Measurements from ENCODE around the gene PLCL2. TPM values are rescaled to one million over a fixed set of nuclear protein-coding genes. Genes with fewer than 3 reads are reported as not detected.

The PLCL2 gene
- total and polyA plus RNA-seq, 2 donors (not counting 1 experiment from before 2014, with no cell fraction given), result 4.0 to 11.9 TPM

- no peak overlapping the region for H2AFZ ChIP-seq (ENCODE audit: low read length)
- H3K27me3 ChIP-seq (ENCODE audit: control insufficient read depth, insufficient read depth, low read length), result no peaks in the 10 kb centered on the region
- no peak overlapping the region for H3K27ac ChIP-seq (ENCODE audit: insufficient read depth, low read length)
- no peak overlapping the region for H3K9ac ChIP-seq (ENCODE audit: insufficient read depth, low read length)
- no peaks in the 10 kb centered on the region for H3K4me1 ChIP-seq (ENCODE audit: control insufficient read depth, extremely low read depth, insufficient read depth, low read length)
- TF ChIP-seq CTCF (conservative IDR thresholded peaks at IDR 0.05 in 1 of 2, IDR thresholded peaks at IDR 0.05 in 1 of 2; ENCODE audit: low read depth in 1 of 2, low read length in 2 of 2) (no peak), EZH2 (IDR thresholded peaks at IDR 0.05; ENCODE audit: low read length, missing control alignments) (no peak)
- no peaks in the 10 kb centered on the region for H4K20me1 ChIP-seq (ENCODE audit: control insufficient read depth, extremely low read depth, insufficient read depth, low read length)
- H3K36me3 ChIP-seq (ENCODE audit: control insufficient read depth, insufficient read depth, low read length), result no peaks in the 10 kb centered on the region
- H3K4me3 ChIP-seq (replicated peaks in 1 of 4; ENCODE audit: control extremely low read depth in 1 of 4, insufficient read depth in 1 of 4, low read depth in 3 of 4, low read length in 4 of 4), result no peak overlapping the region
- H3K79me2 ChIP-seq (ENCODE audit: control insufficient read depth, insufficient read depth, low read length), result no peaks in the 10 kb centered on the region
- no peaks in the 10 kb centered on the region for H3K9me3 ChIP-seq (ENCODE audit: control insufficient read depth, insufficient read depth, low read depth, low read length)
- DNase-seq (ENCODE audit: low read depth in 2 of 2), result no peak
- H3K4me2 ChIP-seq (ENCODE audit: extremely low read depth, insufficient read depth, low read length), result no peak overlapping the region
These were observed 29.3 kb upstream of the PLCL2 start for GRCh38 chr3:16855497-16855896.

- Histone ChIP-seq H3K4me2 (ENCODE audit: extremely low read depth, insufficient read depth, low read length) (no peak overlapping the region), H3K79me2 (ENCODE audit: control insufficient read depth, insufficient read depth, low read length) (no peaks in the 10 kb centered on the region), H2AFZ (ENCODE audit: low read length) (no peak overlapping the region), H3K4me3 (replicated peaks in 1 of 4; ENCODE audit: control extremely low read depth in 1 of 4, insufficient read depth in 1 of 4, low read depth in 3 of 4, low read length in 4 of 4) (no peak overlapping the region), H3K27ac (ENCODE audit: insufficient read depth, low read length) (no peak overlapping the region), H4K20me1 (ENCODE audit: control insufficient read depth, extremely low read depth, insufficient read depth, low read length) (no peaks in the 10 kb centered on the region), H3K36me3 (ENCODE audit: control insufficient read depth, insufficient read depth, low read length) (no peaks in the 10 kb centered on the region), H3K9ac (ENCODE audit: insufficient read depth, low read length) (no peak overlapping the region), H3K9me3 (ENCODE audit: control insufficient read depth, insufficient read depth, low read depth, low read length) (no peaks in the 10 kb centered on the region), H3K27me3 (ENCODE audit: control insufficient read depth, insufficient read depth, low read length) (no peaks in the 10 kb centered on the region), H3K4me1 (ENCODE audit: control insufficient read depth, extremely low read depth, insufficient read depth, low read length) (no peaks in the 10 kb centered on the region)
- no peak for DNase-seq (ENCODE audit: low read depth in 2 of 2)
- TF ChIP-seq CTCF (conservative IDR thresholded peaks at IDR 0.05 in 1 of 2, IDR thresholded peaks at IDR 0.05 in 1 of 2; ENCODE audit: low read depth in 1 of 2, low read length in 2 of 2), result no peak
- no peak for TF ChIP-seq EZH2 (IDR thresholded peaks at IDR 0.05; ENCODE audit: low read length, missing control alignments)
These were observed 24.5 kb upstream of the PLCL2 start for GRCh38 chr3:16860234-16860633.

GRCh38 chr3:16861432-16861831 is 23.3 kb upstream of the PLCL2 start:
- Histone ChIP-seq H2AFZ (ENCODE audit: low read length) (no peak overlapping the region), H3K36me3 (ENCODE audit: control insufficient read depth, insufficient read depth, low read length) (no peaks in the 10 kb centered on the region), H3K27ac (ENCODE audit: insufficient read depth, low read length) (no peak overlapping the region), H3K4me1 (ENCODE audit: control insufficient read depth, extremely low read depth, insufficient read depth, low read length) (no peaks in the 10 kb centered on the region), H4K20me1 (ENCODE audit: control insufficient read depth, extremely low read depth, insufficient read depth, low read length) (no peaks in the 10 kb centered on the region), H3K9ac (ENCODE audit: insufficient read depth, low read length) (no peak overlapping the region), H3K9me3 (ENCODE audit: control insufficient read depth, insufficient read depth, low read depth, low read length) (no peaks in the 10 kb centered on the region), H3K79me2 (ENCODE audit: control insufficient read depth, insufficient read depth, low read length) (no peaks in the 10 kb centered on the region), H3K27me3 (ENCODE audit: control insufficient read depth, insufficient read depth, low read length) (no peaks in the 10 kb centered on the region), H3K4me2 (ENCODE audit: extremely low read depth, insufficient read depth, low read length) (no peak overlapping the region), H3K4me3 (replicated peaks in 1 of 4; ENCODE audit: control extremely low read depth in 1 of 4, insufficient read depth in 1 of 4, low read depth in 3 of 4, low read length in 4 of 4) (no peak overlapping the region)
- DNase-seq (ENCODE audit: low read depth in 2 of 2), result no peak
- no peak for TF ChIP-seq EZH2 (IDR thresholded peaks at IDR 0.05; ENCODE audit: low read length, missing control alignments)
- TF ChIP-seq CTCF (conservative IDR thresholded peaks at IDR 0.05 in 1 of 2, IDR thresholded peaks at IDR 0.05 in 1 of 2; ENCODE audit: low read depth in 1 of 2, low read length in 2 of 2), result no peak
